HG03045 (cell line): ENCODE measurements around the gene FOXE3.

Source experiments
- ATAC-seq: cut with Tn5 transposase; IDR thresholded peaks from one replicate; pipeline ENCODE4 v1.9.1; 2021; ENCODE audit warnings: mild to moderate bottlenecking, moderate library complexity; ENCODE audit not compliant: unreplicated experiment

FOXE3 gene

DNA sequence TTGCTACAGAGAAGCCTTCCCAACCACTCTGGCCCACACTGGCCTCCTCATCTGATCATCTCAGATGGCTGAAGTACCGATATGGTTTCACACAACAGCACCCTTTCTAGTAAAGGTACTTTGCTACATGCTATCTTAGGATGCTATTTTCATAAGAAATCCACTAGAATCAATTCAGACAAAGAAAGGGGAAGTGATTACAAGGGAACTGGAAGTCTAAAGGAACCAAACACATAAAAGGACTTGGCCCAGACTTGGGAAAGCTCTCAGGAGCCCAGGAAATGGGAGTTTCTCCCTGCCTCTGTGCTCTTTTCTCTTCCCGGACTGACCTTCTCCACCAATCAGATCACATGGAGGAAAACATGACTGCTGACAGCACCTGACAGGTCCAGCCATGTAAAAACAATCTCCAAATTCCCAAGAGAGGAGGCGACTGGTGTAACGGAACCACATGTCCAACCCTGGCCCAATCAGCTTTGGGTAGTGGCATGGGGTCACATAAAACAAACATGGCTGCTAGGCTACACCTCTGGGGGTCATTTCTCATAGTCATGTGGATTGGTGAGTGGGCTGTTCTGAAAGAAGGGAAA, 12.7 kb upstream of the FOXE3 start:
- ATAC-seq, result no peak

DNA sequence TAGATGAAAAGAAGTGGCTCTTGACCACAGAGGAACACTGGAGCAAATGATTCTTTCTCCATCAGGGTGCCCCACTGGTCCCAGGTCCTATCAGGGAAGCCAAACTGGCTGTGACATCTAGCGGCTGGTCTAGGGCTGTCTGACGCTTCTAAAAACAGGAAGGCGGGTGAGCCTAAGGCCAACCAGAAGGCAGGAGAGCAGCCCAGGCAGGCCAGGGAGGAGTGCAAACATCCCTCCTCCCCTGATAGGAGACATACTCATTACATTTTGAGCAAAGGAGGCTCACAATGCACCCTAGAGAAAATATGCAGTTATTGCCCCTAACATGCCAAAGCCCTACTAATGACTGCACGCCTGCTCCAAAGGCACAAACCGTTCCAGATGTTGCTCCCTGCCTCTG, 10.4 kb upstream of the FOXE3 start:
- no peak for ATAC-seq

DNA sequence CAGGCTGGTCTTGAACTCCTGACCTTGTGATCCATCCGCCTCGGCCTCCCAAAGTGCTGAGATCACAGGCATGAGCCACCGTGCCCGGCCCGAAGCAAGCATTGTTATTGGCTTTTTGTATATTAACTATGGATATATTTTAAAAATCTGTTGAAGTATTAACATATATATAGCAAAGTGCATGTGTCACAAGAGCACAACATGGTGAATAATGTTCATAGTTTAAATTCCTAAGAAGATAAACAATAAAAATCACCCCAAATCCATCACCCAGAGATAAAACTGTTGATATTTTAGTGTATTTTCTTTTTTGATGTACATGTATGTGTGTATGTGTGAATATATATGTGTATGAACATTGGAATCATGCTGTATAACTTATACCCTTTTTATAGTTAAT, 9.1 kb upstream of the FOXE3 start:
- ATAC-seq, result no peak

DNA sequence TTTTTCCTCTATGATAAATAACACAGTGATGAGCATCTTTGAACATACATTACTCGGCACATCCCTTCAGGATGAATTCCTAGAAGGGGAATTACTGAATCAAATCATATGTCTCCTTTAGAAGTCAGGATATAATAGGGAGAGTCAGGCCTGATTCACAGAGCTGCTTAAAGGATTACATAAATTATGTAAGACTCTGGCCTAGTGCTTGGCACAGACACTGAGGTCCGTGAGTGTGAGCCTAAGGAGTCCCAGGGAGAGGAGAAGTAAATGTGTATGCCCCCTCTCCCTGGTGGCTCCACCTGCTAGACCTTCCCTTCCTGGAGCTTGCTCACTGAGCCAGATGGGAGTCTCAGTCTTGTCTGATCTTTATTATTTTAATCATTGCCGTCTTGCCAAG, 8.6 kb upstream of the FOXE3 start:
- no peak for ATAC-seq

DNA sequence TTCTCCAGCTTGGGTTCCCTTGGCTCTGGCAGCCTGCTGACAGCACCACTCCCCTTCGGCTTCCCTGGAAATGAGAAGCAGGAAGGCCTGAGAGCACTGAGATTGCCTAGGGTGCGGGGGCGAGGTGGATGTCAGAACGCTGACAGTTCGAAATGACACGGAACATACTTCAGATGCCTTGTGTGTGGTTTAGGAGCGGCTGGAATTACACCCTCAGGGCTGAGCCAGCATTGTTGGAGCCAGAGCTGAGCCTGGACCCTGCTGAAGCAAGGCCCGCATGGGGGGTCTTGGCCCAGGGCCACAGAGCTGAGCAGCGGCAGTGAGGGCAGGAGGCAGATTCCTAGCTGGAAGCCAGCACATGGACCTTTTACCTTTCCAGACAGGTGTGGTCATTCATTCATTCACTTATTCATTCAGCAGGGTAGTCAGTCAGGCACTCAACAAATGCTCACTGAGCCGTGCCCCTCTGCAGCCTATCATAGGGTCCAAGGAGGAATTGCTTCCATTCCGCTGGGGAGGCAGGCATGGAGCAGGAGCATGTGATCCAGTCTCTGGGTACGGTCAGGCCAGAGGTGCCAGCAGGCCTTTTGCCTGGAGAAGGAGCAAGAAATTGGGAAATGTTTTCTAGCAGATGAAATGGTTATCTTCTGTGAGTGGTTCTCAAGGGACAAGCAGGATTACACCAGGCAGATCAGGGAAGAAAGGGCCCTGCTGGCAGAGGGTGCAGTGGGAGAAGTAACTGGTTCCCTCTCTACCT, 6.6 kb upstream of the FOXE3 start:
- no peak for ATAC-seq

DNA sequence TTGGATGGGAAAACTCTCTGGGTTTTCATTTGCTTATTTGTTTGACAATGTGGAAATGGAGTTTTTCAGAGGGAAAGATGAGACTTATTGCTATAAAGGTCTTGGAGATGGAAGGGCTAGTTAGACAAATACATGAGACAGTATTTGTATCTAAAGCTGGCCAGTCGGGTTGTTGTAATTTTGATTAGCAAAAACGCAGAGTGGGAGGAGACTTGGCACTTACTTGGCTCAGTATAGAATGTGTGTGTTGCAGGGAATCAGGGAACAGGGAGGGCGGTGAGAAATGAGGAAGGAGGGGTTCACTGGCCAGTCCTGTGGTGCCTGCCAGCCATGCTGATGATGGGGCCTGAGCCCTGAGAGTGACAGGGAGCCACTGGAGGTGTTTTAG, 6.0 kb upstream of the FOXE3 start:
- ATAC-seq, result no peak

DNA sequence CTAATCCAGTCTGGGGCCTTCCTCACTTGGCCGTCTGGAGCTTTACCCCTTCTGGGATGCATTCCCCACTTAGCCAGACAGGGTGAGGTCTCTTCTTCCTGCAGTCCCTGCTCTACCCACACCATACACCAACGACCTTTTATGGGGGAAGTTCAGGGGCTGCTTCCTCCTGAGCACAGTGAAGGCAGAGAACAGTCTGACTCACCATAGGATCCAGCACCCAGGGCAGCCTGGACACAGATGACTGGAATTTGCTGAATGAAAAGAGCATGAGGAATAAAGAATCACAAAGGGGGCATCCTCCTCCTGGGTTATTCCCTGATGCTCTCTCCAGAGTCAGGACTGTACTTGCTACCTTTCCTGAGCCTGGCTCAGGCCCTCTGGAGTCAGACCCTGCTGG, 4.6 kb upstream of the FOXE3 start:
- no peak for ATAC-seq

DNA sequence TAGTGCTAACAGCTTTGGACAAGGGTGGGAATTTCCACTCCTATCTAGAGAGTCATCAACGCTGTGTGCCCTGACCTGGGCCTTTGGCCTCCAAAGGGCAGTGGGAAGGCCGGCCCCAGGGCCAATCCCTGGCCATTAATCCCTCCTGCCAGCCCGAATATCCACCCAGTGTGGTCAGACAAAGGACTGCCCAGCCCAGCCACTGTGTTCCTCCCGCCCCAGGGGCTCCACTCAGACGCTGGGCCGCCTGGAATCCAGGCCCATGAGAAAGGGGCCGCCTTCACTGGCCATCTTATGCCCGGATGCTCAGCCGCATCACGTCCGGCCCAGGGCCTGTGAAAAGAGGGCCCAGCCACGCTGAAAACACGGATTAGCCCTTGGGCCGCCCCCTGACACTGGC, 3.6 kb upstream of the FOXE3 start:
- ATAC-seq, result no peak

DNA sequence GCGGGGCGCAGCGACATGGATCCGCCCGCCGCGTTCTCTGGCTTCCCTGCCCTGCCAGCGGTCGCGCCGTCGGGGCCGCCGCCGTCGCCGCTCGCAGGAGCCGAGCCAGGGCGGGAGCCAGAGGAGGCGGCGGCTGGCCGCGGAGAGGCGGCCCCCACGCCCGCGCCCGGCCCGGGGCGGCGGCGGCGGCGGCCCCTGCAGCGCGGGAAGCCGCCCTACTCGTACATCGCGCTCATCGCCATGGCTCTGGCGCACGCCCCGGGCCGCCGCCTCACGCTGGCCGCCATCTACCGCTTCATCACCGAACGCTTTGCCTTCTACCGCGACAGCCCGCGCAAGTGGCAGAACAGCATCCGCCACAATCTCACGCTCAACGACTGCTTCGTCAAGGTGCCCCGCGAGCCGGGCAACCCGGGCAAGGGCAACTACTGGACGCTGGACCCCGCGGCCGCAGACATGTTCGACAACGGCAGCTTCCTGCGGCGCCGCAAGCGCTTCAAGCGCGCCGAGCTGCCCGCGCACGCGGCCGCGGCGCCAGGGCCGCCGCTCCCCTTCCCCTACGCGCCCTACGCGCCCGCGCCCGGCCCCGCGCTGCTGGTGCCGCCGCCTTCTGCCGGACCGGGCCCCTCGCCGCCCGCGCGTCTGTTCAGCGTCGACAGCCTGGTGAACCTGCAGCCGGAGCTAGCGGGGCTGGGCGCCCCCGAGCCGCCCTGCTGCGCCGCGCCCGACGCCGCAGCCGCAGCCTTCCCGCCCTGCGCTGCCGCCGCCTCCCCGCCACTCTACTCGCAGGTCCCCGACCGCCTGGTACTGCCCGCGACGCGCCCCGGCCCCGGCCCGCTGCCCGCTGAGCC, 459 bp downstream of the FOXE3 start:
- ATAC-seq, result no peak

DNA sequence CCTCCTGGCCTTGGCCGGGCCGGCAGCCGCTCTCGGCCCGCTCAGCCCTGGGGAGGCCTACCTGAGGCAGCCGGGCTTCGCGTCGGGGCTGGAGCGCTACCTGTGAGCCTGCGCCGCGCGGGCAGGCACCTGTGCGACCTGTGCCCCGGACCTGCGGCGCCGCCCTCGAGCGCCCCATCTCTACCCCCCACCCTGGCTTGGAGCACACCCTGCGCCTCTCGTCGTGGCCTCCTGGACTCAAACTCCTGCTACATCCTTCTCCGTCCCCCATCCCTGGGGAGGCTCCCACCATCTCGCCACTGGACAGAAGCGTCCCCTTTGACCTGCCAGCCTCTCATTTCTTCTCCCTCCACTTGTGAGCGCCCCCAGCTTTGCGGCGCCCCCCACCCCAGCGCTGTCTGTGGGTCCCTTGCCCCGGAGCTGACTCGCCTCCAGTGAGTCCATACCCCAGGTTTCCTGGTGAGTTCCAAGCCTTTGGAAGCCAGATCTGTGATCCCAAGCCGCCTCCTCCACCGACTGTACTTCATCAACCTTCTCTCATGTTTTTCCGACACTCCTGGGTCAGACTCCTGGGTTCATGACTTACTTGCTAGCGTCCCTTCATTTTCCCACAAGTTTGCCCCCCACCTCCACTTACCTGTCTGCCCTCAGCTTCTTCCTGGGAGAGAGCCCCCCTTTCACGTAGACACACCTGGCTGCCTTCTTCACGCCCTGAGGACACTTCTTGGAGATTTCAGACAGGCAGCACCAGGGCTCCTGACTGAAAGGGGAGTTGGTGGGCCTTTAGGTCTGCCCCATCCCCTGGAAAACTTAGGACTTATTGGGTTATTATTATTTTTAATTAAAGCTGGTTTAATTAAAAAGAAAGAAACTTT, 1.3 kb downstream of the FOXE3 start:
- no peak for ATAC-seq

DNA sequence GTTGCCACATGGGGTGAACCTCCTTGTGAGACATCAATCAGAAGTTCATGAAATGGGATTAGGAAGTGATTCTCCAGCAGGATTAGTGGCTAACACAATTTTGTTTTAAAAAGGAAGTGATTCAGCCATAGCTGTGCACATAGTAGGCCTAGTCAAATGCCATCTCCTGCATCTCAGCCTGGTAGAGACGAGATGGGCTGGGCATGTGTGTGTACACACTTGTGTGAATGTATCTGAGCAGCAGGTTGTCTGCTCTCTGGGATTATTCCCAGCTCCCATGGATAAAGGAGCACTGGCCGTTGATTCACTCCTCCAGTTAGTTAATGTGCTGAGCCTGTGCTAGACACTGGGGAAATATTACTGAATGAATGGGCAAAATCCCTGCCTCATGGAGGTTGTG, 2.0 kb downstream of the FOXE3 start:
- no peak for ATAC-seq

DNA sequence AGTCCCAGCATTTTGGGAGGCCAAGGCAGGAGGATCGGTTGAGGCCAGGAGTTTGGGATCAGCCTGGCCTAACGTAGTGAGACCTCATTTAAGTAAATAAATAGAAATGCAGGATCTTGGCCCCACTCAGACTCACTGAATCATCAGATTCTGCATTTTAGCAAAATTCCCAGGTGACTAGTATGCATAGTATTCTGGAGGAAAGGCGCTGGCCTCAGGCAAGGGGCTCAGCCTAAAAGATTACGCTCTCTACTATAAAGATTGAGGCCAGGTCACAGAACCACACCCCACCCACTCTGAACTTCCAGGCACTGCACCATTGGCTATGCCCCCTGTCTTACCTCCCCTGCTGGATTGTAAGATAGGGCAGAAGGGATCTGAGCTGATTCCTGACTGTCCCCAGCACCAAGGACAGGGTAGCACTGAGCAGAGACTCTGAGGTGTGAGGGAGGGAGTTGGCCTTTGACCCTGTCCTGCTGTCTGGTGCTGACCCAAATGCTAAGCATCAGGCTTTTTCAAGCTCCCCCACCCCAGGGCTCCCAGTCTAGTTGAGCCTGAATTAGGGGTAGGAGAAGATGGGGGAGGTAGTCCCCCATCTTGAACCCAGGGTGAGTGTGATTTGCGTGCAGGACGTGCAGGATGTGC, 2.7 kb downstream of the FOXE3 start:
- ATAC-seq, result no peak

DNA sequence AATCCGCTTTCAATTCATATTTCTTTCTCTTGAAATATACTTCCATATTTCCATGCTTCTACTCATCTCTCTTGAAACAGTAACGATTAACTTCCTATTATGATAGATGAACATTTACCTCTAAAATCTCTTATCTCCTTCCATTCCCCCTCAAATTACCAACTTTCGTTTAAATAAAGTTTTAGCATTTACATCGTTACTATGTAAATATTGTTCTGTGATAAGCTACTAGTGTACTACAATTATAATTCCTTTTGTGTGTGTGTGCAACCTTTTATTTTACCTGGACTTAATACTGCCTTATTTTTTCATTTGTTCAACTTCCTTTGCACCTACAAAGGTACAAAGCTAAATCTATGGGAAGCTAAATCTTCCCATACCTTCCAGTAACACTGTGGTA, 4.5 kb downstream of the FOXE3 start:
- no peak for ATAC-seq

DNA sequence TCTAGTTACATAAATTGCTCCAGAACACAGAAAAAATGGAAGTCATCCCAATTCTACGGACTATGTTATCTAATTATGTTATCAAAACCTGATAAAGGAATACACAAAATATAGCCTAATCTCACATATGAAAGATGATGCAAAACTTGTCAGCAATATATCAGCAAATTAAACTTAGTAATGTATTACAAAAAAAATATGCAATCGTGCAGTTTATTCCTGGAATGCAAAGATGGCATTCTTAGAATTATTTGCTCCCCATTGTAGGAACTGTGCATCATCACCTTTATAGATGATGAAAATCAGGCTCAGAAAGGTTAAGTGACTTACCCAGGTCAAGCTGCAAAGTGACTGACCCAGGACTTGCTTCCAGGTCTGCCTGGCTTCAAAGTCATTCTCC, 7.8 kb downstream of the FOXE3 start:
- ATAC-seq, result no peak

DNA sequence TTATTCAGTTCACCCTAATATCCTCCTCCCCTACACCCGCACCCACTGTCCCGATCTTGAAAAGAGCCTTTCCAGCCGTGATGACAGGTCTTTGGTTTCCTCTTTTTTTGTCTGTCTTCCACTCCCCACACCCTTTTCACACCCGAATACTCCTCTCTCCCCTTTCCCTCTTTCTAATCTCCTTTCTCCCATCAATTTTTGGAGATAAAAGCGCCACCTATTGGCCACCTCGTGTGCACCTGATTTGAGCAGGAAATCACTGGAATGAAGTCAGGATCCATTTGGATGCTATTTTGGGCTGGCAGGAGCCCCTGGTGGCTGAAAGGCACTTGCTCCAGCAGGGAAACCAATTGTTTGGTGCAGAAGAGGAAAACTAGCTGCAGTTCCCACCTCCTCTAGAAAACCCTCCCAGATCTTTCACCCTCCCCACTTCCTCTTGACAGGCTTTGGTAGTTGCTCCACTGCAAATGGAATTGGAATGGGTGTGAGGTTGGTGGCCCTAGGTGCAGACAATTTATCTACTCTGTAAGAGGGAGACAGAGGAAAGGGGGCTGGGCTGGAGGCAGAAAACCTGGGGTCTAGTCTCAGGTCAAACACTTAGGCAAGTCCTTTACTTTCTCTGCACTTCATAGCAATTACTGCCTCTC, 8.4 kb downstream of the FOXE3 start:
- ATAC-seq, result no peak

DNA sequence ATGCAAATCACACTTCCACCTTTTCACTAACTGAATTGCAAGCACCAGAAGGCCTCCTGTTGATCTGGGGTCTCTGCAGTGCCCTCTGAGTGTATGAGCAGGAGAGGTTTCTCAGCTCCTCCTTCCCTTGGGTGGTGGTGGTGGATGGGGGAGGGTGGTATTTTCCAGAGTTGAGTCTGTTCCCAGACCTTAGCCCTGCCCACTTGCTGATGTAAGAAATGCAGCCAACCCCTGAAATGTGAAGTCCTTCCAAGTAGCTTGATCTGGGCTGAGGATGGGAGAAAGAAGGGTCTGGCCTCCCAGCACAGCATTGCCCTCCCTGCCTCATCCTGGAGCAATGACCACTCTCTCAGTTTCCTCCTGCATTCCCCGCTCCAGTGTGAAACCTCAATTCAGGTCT, 15.4 kb downstream of the FOXE3 start:
- ATAC-seq, result no peak

DNA sequence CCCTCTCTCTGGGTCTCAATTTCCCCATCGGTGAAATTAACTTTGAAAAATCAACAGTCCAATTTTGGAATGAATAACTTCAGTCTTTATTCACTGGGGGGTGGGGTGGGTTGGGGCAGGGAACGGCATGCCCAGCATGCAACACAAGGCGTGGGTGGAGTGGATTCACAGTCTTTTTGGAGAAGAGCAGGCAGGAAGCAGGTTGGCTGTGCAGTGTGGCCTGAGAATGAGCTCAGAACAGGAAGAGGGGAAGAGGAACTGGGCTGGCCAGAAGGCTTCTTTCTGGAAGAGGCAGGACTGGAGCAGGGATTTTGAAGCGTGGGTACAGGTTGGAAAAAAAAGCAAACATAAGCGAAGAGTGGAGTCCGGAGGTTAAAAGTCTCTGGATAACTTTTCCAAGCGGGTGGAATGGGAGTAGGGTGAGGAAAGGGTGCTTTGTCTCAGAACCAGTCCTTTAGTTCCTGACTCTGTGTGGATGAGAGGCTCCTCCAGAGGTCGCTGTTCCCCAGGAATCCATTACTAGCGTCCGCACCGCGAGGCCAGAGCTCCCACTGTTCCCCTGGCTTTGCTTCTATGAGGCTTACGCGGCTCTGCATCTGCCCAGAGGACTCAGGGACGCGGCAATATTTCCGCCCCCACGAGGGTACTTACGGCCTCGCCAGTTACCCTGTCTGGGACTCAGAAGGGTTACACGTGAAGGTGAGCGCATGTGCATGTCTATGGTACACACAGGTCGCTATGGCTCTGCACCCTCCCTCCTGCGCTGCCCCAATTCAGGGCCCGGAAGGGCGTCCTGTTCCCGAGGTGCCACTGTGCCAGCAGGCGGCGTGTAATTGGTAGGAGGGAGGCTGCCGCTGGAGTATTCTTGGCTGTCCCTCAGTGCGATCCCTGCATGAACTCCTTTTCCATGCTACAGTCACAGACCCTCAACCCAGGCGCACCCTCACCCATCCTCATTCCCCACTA, 16.3 kb downstream of the FOXE3 start:
- no peak for ATAC-seq

DNA sequence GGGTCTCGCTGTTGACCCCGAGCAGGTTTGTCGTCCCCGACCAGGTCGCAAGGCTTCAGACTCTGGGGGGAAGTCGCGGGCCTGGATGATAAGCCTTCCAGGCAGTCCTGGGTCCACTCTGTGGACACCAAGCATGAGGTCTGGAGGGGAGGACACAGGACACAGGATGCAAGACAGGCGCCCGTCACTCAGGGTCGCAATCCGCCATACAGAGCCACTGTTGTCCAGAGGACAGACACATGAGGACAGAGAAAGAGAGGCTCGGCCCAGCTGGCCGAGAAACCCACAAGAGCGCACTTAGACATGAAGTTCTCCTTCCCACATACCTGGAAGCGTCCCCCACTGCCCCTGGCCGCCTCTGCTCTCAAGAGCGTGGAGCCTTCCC, 16.9 kb downstream of the FOXE3 start:
- no peak for ATAC-seq

DNA sequence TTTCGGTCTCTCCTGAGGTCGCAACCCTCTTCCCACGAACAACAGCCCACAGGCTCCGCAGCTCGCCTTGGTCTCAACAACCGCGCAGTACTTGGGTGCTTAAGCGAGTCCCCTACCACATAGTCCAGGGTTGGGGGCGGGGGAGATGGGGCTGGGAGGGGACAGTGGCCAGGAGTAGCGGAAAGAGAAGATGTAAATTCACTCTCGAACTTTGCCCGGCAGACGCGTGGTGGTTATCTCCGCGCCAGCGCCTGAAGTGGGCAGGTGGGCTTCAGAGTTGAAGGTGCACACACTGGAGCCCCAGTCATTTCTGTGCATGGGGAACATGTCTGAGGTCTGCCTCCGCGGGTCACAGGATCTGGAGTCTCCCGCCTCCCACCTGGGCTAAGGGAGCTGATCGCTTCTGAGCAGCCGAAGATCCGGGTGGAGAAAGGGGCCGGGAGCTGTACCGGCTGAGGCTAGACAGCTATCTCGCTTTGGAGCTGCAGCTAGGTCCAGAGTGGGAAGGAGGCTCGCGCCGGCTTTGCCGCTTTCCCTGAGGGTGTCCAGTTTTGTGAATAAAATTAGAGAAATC, 17.5 kb downstream of the FOXE3 start:
- ATAC-seq, result no peak
